HG03521 (cell line): ENCODE data around the gene ADORA2A.

Experiments used
- ATAC-seq: cut with Tn5 transposase; IDR thresholded peaks from one replicate; pipeline ENCODE4 v1.9.1; 2021; ENCODE audit warnings: mild to moderate bottlenecking, moderate library complexity; ENCODE audit not compliant: unreplicated experiment

Gene ADORA2A

GRCh38 chr22:24445481-24446259, 18.3 kb downstream of the ADORA2A start:
- no peak for ATAC-seq

- ATAC-seq, result no peak
Observed at GRCh38 chr22:24446260-24446611, 18.8 kb downstream of the ADORA2A start.

- ATAC-seq, result no peak
Observed at GRCh38 chr22:24450610-24451009, 23.2 kb downstream of the ADORA2A start.

- ATAC-seq, result no peak
Observed at GRCh38 chr22:24451162-24451561, 23.8 kb downstream of the ADORA2A start.

- ATAC-seq, result no peak
Observed at GRCh38 chr22:24453853-24454252, 26.5 kb downstream of the ADORA2A start.

- no peak for ATAC-seq
Observed at GRCh38 chr22:24455039-24455438, 27.6 kb downstream of the ADORA2A start.

GRCh38 chr22:24455751-24456426, 28.5 kb downstream of the ADORA2A start:
- no peak for ATAC-seq

GRCh38 chr22:24457894-24458420, 30.6 kb downstream of the ADORA2A start:
- no peak for ATAC-seq

GRCh38 chr22:24459911-24460310, 32.5 kb downstream of the ADORA2A start:
- ATAC-seq, result no peak

GRCh38 chr22:24460418-24461089, 33.2 kb downstream of the ADORA2A start:
- ATAC-seq, result peak; percentile 50

GRCh38 chr22:24463071-24463760, 35.8 kb downstream of the ADORA2A start:
- ATAC-seq, result no peak

GRCh38 chr22:24465566-24465965, 38.2 kb downstream of the ADORA2A start:
- ATAC-seq, result no peak

GRCh38 chr22:24465975-24466374, 38.6 kb downstream of the ADORA2A start:
- ATAC-seq, result no peak

GRCh38 chr22:24466716-24467328, 39.4 kb downstream of the ADORA2A start:
- ATAC-seq, result no peak

GRCh38 chr22:24467340-24467739, 39.9 kb downstream of the ADORA2A start:
- ATAC-seq, result no peak

GRCh38 chr22:24471570-24471969, 44.2 kb downstream of the ADORA2A start:
- no peak for ATAC-seq

- no peak for ATAC-seq
Observed at GRCh38 chr22:24473284-24473683, 45.9 kb downstream of the ADORA2A start.

- no peak for ATAC-seq
Observed at GRCh38 chr22:24474221-24474620, 46.8 kb downstream of the ADORA2A start.

GRCh38 chr22:24474649-24475255, 47.4 kb downstream of the ADORA2A start:
- ATAC-seq, result no peak

GRCh38 chr22:24481641-24482040, 54.2 kb downstream of the ADORA2A start:
- ATAC-seq, result no peak
